ENCODE data around the gene TNFRSF18. TPM values are rescaled to one million over a fixed set of nuclear protein-coding genes. Genes with fewer than 3 reads are reported as not detected.

Gene TNFRSF18
- total RNA-seq, 2 experiments from 2014 or later, result not detected

DNA sequence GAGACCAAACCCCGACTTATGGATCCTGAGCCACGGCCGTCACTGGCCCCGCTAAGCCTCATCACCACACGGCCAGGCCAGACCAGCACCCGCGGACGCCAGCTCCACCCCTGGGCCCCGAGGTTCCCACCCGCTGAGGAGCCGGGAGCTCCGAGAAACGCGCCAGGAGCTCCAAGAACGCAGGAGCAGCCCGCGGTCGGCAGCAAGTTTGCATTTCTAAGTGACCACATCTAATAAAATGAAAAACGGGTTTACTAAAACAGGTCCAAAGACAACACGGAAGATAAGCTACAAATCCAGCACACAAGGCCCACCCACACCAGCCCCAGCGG lies 48.2 kb upstream of the TNFRSF18 start:
- no peaks in the 10 kb centered on the region for H3K9me3 ChIP-seq (ENCODE audit: low read length)
- peaks cover 67% of the 10 kb centered on the region for H3K36me3 ChIP-seq (ENCODE audit: insufficient read depth, low read length)
- H3K27ac ChIP-seq (ENCODE audit: low read depth, low read length, poor library complexity, severe bottlenecking), result no peak overlapping the region
- no peak overlapping the region for H3K4me2 ChIP-seq (ENCODE audit: low read length)
- H3K79me2 ChIP-seq (ENCODE audit: insufficient read depth, low read depth, low read length), result no peaks in the 10 kb centered on the region
- POLR2A ChIA-PET, result interaction anchor here (0.6 kb wide), 1 partner anchor 128 kb away, joined by 4 read pairs; no protein-coding TSS in a partner anchor
- H3K4me1 ChIP-seq (ENCODE audit: insufficient read depth, low read length, poor library complexity, severe bottlenecking), result peaks cover 9% of the 10 kb centered on the region
- CTCF ChIA-PET (ENCODE audit: unreplicated experiment), result no interaction called here
- no peak for TF ChIP-seq EZH2phosphoT487 (IDR thresholded peaks at IDR 0.05; ENCODE audit: borderline replicate concordance, low read depth, low read length)
- TF ChIP-seq, protein P1, sequence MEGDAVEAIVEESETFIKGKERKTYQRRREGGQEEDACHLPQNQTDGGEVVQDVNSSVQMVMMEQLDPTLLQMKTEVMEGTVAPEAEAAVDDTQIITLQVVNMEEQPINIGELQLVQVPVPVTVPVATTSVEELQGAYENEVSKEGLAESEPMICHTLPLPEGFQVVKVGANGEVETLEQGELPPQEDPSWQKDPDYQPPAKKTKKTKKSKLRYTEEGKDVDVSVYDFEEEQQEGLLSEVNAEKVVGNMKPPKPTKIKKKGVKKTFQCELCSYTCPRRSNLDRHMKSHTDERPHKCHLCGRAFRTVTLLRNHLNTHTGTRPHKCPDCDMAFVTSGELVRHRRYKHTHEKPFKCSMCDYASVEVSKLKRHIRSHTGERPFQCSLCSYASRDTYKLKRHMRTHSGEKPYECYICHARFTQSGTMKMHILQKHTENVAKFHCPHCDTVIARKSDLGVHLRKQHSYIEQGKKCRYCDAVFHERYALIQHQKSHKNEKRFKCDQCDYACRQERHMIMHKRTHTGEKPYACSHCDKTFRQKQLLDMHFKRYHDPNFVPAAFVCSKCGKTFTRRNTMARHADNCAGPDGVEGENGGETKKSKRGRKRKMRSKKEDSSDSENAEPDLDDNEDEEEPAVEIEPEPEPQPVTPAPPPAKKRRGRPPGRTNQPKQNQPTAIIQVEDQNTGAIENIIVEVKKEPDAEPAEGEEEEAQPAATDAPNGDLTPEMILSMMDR (conservative IDR thresholded peaks at IDR 0.05; ENCODE audit: low read length), result no peak
- H2AFZ ChIP-seq (ENCODE audit: low read length), result no peak overlapping the region
- no peaks in the 10 kb centered on the region for H3K9me2 ChIP-seq (ENCODE audit: insufficient read depth, low read length)
- H4K20me1 ChIP-seq (ENCODE audit: insufficient read depth, low read length), result no peaks in the 10 kb centered on the region
- no peak overlapping the region for H3K4me3 ChIP-seq (ENCODE audit: low read depth, low read length, poor library complexity, severe bottlenecking)
- no peak for DNase-seq (ENCODE audit: low spot score)
- no TSS peak for BruUV-seq (replicated peaks)
- intact Hi-C loops (cut with micrococcal nuclease; ENCODE audit: unreplicated experiment), result no loop called here

DNA sequence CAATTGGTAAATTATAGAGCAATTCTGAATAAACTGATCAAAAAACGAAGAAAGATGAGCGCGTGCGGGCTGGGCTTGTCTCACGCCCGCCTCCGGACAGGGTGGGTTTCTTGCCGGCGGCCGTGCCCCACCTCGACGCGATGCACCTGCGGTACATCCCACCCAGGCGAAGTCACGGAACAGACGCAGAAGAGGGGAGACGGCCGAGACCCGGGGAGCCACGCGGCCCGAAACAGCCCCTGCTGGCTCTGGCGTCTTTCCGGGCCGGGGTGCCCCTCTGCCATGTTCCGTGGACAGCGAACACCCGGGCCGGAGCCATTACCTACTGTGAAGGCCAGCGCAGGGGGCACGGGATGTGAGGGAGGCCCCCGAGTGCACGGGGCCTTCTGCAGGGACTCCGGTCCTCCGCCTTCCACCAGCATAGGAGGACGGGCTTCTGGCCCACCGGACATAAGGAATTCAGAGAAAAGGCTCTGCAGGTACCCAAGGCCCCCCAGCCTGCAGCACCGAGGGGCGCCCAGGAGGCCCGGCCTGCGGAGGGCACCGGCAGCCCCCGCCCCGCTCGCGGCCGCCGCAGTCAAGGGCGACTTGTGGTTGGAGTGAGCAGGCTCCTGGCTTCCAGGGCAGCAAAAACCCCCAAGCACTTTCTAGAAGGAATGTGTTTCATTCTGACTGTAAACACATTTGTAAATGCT lies 47.7 kb upstream of the TNFRSF18 start:
- Histone ChIP-seq H3K27ac (ENCODE audit: low read depth, low read length, poor library complexity, severe bottlenecking) (no peak overlapping the region), H3K36me3 (ENCODE audit: insufficient read depth, low read length) (peaks cover 62% of the 10 kb centered on the region), H3K9me3 (ENCODE audit: low read length) (no peaks in the 10 kb centered on the region), H4K20me1 (ENCODE audit: insufficient read depth, low read length) (no peaks in the 10 kb centered on the region), H3K4me1 (ENCODE audit: insufficient read depth, low read length, poor library complexity, severe bottlenecking) (peaks cover 9% of the 10 kb centered on the region), H2AFZ (ENCODE audit: low read length) (no peak overlapping the region), H3K4me2 (ENCODE audit: low read length) (no peak overlapping the region), H3K9me2 (ENCODE audit: insufficient read depth, low read length) (no peaks in the 10 kb centered on the region), H3K79me2 (ENCODE audit: insufficient read depth, low read depth, low read length) (no peaks in the 10 kb centered on the region), H3K4me3 (ENCODE audit: low read depth, low read length, poor library complexity, severe bottlenecking) (no peak overlapping the region)
- DNase-seq (ENCODE audit: low spot score), result no peak
- TF ChIP-seq, protein P1 (conservative IDR thresholded peaks at IDR 0.05; ENCODE audit: low read length), result no peak
- no peak for TF ChIP-seq EZH2phosphoT487 (IDR thresholded peaks at IDR 0.05; ENCODE audit: borderline replicate concordance, low read depth, low read length)
- intact Hi-C loops (cut with micrococcal nuclease; ENCODE audit: unreplicated experiment), result no loop called here
- ChIA-PET POLR2A (interaction anchor here (0.6 kb wide), 1 partner anchor 128 kb away, joined by 4 read pairs; no protein-coding TSS in a partner anchor), CTCF (ENCODE audit: unreplicated experiment) (no interaction called here)
- BruUV-seq (replicated peaks), result no TSS peak

DNA sequence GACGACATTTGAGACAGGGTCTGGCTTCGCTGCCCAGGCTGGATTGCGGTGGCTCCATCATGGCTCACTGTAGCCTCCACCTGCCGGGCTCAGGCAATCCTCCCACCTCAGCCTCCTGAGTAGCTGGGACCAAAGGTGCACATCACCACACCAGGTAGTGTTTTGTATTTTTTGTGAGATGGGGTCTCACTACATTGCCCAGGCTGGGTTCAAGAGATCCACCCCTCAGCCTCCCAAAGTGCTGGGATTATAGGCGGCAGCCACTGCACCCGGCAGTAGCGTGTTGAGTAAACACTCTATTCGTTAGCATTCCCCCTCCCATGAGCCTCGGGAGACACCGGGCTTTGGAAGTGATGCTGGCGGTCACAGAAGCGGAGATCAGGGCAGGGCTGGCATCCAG lies 46.9 kb upstream of the TNFRSF18 start:
- H3K9me3 ChIP-seq (ENCODE audit: low read length), result no peaks in the 10 kb centered on the region
- no peak for DNase-seq (ENCODE audit: low spot score)
- no peak overlapping the region for H3K27ac ChIP-seq (ENCODE audit: low read depth, low read length, poor library complexity, severe bottlenecking)
- H3K4me2 ChIP-seq (ENCODE audit: low read length), result no peak overlapping the region
- intact Hi-C loops (cut with micrococcal nuclease; ENCODE audit: unreplicated experiment), result no loop called here
- peaks cover 9% of the 10 kb centered on the region for H3K4me1 ChIP-seq (ENCODE audit: insufficient read depth, low read length, poor library complexity, severe bottlenecking)
- no peak overlapping the region for H3K4me3 ChIP-seq (ENCODE audit: low read depth, low read length, poor library complexity, severe bottlenecking)
- no peaks in the 10 kb centered on the region for H4K20me1 ChIP-seq (ENCODE audit: insufficient read depth, low read length)
- ChIA-PET CTCF (ENCODE audit: unreplicated experiment) (no interaction called here), POLR2A (no interaction called here)
- peaks cover 56% of the 10 kb centered on the region for H3K36me3 ChIP-seq (ENCODE audit: insufficient read depth, low read length)
- BruUV-seq (replicated peaks), result no TSS peak
- no peak overlapping the region for H2AFZ ChIP-seq (ENCODE audit: low read length)
- TF ChIP-seq EZH2phosphoT487 (IDR thresholded peaks at IDR 0.05; ENCODE audit: borderline replicate concordance, low read depth, low read length), result no peak
- TF ChIP-seq, protein P1 (conservative IDR thresholded peaks at IDR 0.05; ENCODE audit: low read length), result no peak
- H3K79me2 ChIP-seq (ENCODE audit: insufficient read depth, low read depth, low read length), result no peaks in the 10 kb centered on the region
- H3K9me2 ChIP-seq (ENCODE audit: insufficient read depth, low read length), result no peaks in the 10 kb centered on the region

All from OCI-LY7 (cell line).